Measurements from ENCODE around the gene TF. TPM values are rescaled to one million over a fixed set of nuclear protein-coding genes. Genes with fewer than 3 reads are reported as not detected.

The TF gene
- polyA plus RNA-seq, 1 of the 3 experiments (the other 2 are of a cell fraction) = 0.08 TPM

GRCh38 chr3:133767607-133768006 lies 21.4 kb downstream of the TF start (continued):
- TF ChIP-seq CTCF (IDR thresholded peaks at IDR 0.05) = no peak
- no peak for TF ChIP-seq TCF12 (IDR thresholded peaks at IDR 0.05)
- no peak for TF ChIP-seq FOSL2 (IDR thresholded peaks at IDR 0.05; ENCODE audit: borderline replicate concordance, low read depth)
- no peak for TF ChIP-seq RCOR1 (IDR thresholded peaks at IDR 0.05; ENCODE audit: low read length)
- no peak for TF ChIP-seq ELF1 (IDR thresholded peaks at IDR 0.05)
- no peak for TF ChIP-seq SMC3 (IDR thresholded peaks at IDR 0.05; ENCODE audit: low read depth, low read length)
- TF ChIP-seq RXRA (IDR thresholded peaks at IDR 0.05; ENCODE audit: borderline replicate concordance, low read depth) = no peak
- TF ChIP-seq POLR2AphosphoS5 (IDR thresholded peaks at IDR 0.05; ENCODE audit: low read depth, low read length) = no peak

GRCh38 chr3:133769536-133769935 lies 23.3 kb downstream of the TF start:
- Histone ChIP-seq H3K27me3 (ENCODE audit: insufficient read depth) (no peaks in the 10 kb centered on the region; the same call in 1 of the 2 replicates), H3K79me2 (ENCODE audit: insufficient read depth) (no peaks in the 10 kb centered on the region), H3K4me1 (ENCODE audit: control insufficient read depth in 1 of 2, insufficient read depth in 2 of 2, low read depth in 1 of 2, low read length in 1 of 2) (no peaks in the 10 kb centered on the region), H4K20me1 (ENCODE audit: insufficient read depth) (no peaks in the 10 kb centered on the region), H3K4me3 (ENCODE audit: low read depth in 2 of 2, low read length in 1 of 2) (no peak overlapping the region), H3K9me2 (no peaks in the 10 kb centered on the region), H3K36me3 (replicated peaks in 1 of 2; ENCODE audit: control insufficient read depth in 1 of 2, insufficient read depth in 2 of 2, low read length in 1 of 2) (no peaks in the 10 kb centered on the region), H3F3A (replicated peaks; ENCODE audit: insufficient read depth) (no peaks in the 10 kb centered on the region), H3K9ac (no peak overlapping the region), H3K4me2 (no peak overlapping the region), H3K9me3 (no peaks in the 10 kb centered on the region), H2AFZ (ENCODE audit: low read depth) (no peak overlapping the region), H3K27ac (ENCODE audit: low read depth in 2 of 2, low read length in 1 of 2) (no peak overlapping the region)
- ChIA-PET POLR2A (no interaction called here), CTCF (no interaction called here)
- WGBS (ENCODE audit: low lambda C conversion rate) = 24% methylated on average over 3 of the region's 3 CpGs
- TF ChIP-seq ELF1 (IDR thresholded peaks at IDR 0.05) (no peak), RAD21 (IDR thresholded peaks at IDR 0.05; ENCODE audit: low read length) (no peak), EP300 (IDR thresholded peaks at IDR 0.05; ENCODE audit: borderline replicate concordance in 1 of 2, low read depth in 1 of 2, low read length in 1 of 2) (no peak), TAF1 (IDR thresholded peaks at IDR 0.05; ENCODE audit: borderline replicate concordance, low read depth, low read length) (no peak), USF1 (IDR thresholded peaks at IDR 0.05; ENCODE audit: borderline replicate concordance, low read depth) (no peak), FOXM1 (IDR thresholded peaks at IDR 0.05; ENCODE audit: low read depth) (no peak), CTCF (IDR thresholded peaks at IDR 0.05) (no peak), GATA2 (CRISPR knock-in tag; IDR thresholded peaks at IDR 0.05) (no peak)
- TF ChIP-seq, protein P1, sequence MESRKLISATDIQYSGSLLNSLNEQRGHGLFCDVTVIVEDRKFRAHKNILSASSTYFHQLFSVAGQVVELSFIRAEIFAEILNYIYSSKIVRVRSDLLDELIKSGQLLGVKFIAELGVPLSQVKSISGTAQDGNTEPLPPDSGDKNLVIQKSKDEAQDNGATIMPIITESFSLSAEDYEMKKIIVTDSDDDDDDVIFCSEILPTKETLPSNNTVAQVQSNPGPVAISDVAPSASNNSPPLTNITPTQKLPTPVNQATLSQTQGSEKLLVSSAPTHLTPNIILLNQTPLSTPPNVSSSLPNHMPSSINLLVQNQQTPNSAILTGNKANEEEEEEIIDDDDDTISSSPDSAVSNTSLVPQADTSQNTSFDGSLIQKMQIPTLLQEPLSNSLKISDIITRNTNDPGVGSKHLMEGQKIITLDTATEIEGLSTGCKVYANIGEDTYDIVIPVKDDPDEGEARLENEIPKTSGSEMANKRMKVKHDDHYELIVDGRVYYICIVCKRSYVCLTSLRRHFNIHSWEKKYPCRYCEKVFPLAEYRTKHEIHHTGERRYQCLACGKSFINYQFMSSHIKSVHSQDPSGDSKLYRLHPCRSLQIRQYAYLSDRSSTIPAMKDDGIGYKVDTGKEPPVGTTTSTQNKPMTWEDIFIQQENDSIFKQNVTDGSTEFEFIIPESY (IDR thresholded peaks at IDR 0.05; ENCODE audit: borderline replicate concordance, low read depth) = no peak
- TF ChIP-seq, protein P2, sequence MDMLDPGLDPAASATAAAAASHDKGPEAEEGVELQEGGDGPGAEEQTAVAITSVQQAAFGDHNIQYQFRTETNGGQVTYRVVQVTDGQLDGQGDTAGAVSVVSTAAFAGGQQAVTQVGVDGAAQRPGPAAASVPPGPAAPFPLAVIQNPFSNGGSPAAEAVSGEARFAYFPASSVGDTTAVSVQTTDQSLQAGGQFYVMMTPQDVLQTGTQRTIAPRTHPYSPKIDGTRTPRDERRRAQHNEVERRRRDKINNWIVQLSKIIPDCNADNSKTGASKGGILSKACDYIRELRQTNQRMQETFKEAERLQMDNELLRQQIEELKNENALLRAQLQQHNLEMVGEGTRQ (IDR thresholded peaks at IDR 0.05; ENCODE audit: borderline replicate concordance, low read depth, low read length) = no peak
- DNase-seq = no peak
